K562 (cell line): ENCODE results near the gene TRPM4. TPM values are rescaled to one million over a fixed set of nuclear protein-coding genes. Genes with fewer than 3 reads are reported as not detected.

ENCODE experiments used
- ATAC-seq: fragments of 200-7000 bp; cut with Tn5 transposase; 3 replicates; pipeline ENCODE4 v1.9.1; 2020; ENCODE audit warnings: moderate library complexity
- BruUV-seq: library from RNA; stranded (reverse); fragments of 400-500 nt; replicated peaks from 2 replicates; lab custom pipeline; 2021; lab: Mats Ljungman, UMichigan
- CTCF ChIA-PET: fragments of 300-600 bp; formaldehyde crosslinking; extraction: SDS; loops from one replicate; lab custom pipeline; 2021; ENCODE audit warnings: low intra/inter-chr PET ratio; lab: Yijun Ruan, JAX
- POLR2A ChIA-PET: fragments of 300-600, 350-650 bp; sonication (Branson Sonifier 250); formaldehyde crosslinking; extraction: SDS; loops from one replicate; lab custom pipeline; 2021; ENCODE audit warnings: antibody characterized with exemption, inconsistent platforms; lab: Yijun Ruan, JAX
- DNase-seq, 4 experiments: peaks; one replicate each; pipeline versions ENCODE4 v3.0.0 to v3.0.0-alpha.2; 2011 to 2018; ENCODE audit warnings: low spot score in 3 of 4, mixed read lengths in 3 of 4; ENCODE audit errors: extremely low read depth in 1 of 4
- FAIRE-seq: peaks from 2 replicates; lab custom pipeline; 2011; peaks lifted over from hg19 to GRCh38; lab: Jason Lieb, UNC
- H2AFZ ChIP-seq: 2 replicates; pipeline ENCODE4 v1.6.0; 2011; ENCODE audit warnings: low read depth, low read length, control low read depth, inconsistent platforms
- H3K27ac ChIP-seq: fragments of 200-600 bp; 3 replicates; pipeline ENCODE4 v1.8.0; 2011; ENCODE audit warnings: low read depth, mild to moderate bottlenecking, control low read depth, inconsistent platforms, low read length, moderate library complexity, mixed read lengths; ENCODE audit errors: extremely low read depth
- H3K27me3 ChIP-seq, 2 experiments: fragments of 300-600 bp in 1 of 2; 2 replicates in 1 of 2; 3 replicates in 1 of 2; pipeline versions ENCODE4 v1.6.0 to v1.8.0; 2011; ENCODE audit warnings: inconsistent platforms in 2 of 2, low read length in 2 of 2, mild to moderate bottlenecking in 1 of 2, mixed read lengths in 1 of 2, moderate library complexity in 1 of 2; ENCODE audit not compliant: control insufficient read depth in 2 of 2, insufficient read depth in 2 of 2
- H3K36me3 ChIP-seq: fragments of 300-600 bp; 3 replicates; pipeline ENCODE4 v1.8.0; 2011; ENCODE audit warnings: mild to moderate bottlenecking, low read length, inconsistent platforms; ENCODE audit not compliant: control insufficient read depth, insufficient read depth
- H3K4me1 ChIP-seq, 2 experiments: fragments of 200-600 bp in 1 of 2; replicated peaks in 1 of 2; 2 replicates in 1 of 2; 3 replicates in 1 of 2; pipeline versions ENCODE4 v1.5.1 to v1.8.0; 2011; ENCODE audit warnings: inconsistent platforms in 2 of 2, low read length in 2 of 2, mild to moderate bottlenecking in 1 of 2, mixed read lengths in 1 of 2, moderate library complexity in 1 of 2; ENCODE audit not compliant: control insufficient read depth in 2 of 2, insufficient read depth in 2 of 2
- H3K4me2 ChIP-seq: 2 replicates; pipeline ENCODE4 v1.6.1; 2011; ENCODE audit warnings: low read length, control low read depth, inconsistent platforms, mixed read lengths; ENCODE audit not compliant: insufficient read depth
- H3K4me3 ChIP-seq: fragments of 200-600 bp; sonication (generic), shearing (Covaris generic); 2 replicates; pipeline ENCODE4 v1.5.1; 2016; ENCODE audit warnings: control low read depth, inconsistent platforms
- H3K79me2 ChIP-seq: fragments of 200-600 bp; 3 replicates; pipeline ENCODE4 v1.8.0; 2011; ENCODE audit warnings: low read length, inconsistent platforms; ENCODE audit not compliant: control insufficient read depth, insufficient read depth
- H3K9ac ChIP-seq, 2 experiments: 2 replicates each; pipeline versions ENCODE4 v1.6.0 to v1.6.1; 2011; ENCODE audit warnings: low read depth in 2 of 2, low read length in 2 of 2, control low read depth in 1 of 2, inconsistent platforms in 1 of 2, mild to moderate bottlenecking in 1 of 2, mixed read lengths in 1 of 2; ENCODE audit not compliant: insufficient read depth in 1 of 2
- H3K9me1 ChIP-seq: one replicate; pipeline ENCODE4 v1.6.0; 2011; ENCODE audit warnings: inconsistent platforms, mild to moderate bottlenecking, low read length, moderate library complexity; ENCODE audit not compliant: control insufficient read depth, insufficient read depth
- H3K9me3 ChIP-seq: replicated peaks from 2 replicates; pipeline ENCODE4 v1.5.1; 2011; ENCODE audit warnings: low read depth, low read length, inconsistent platforms; ENCODE audit not compliant: control insufficient read depth, insufficient read depth
- H4K20me1 ChIP-seq: replicated peaks from 2 replicates; pipeline ENCODE4 v1.6.1; 2011; ENCODE audit warnings: low read length, inconsistent platforms, mixed read lengths; ENCODE audit not compliant: control insufficient read depth, insufficient read depth
- ADNP ChIP-seq: fragments of 200-800 bp; sonication (Bioruptor generic); IDR thresholded peaks from 2 replicates; pipeline ENCODE4 v1.6.1; 2016; ENCODE audit warnings: missing genetic modification characterization, missing compliant biosample characterization
- BRD9 ChIP-seq: fragments of 450-650 bp; IDR thresholded peaks from 2 replicates; pipeline ENCODE4 v1.6.1; 2018; ENCODE audit warnings: low read depth; ENCODE audit not compliant: partially characterized antibody
- ETV1 ChIP-seq: fragments of 450-650 bp; conservative IDR thresholded peaks from 2 replicates; pipeline ENCODE4 v1.6.1; 2016; ENCODE audit warnings: missing genetic modification characterization, control low read depth, low read depth, missing compliant biosample characterization
- FOXP4 ChIP-seq: sonication (generic); formaldehyde crosslinking; IDR thresholded peaks from 2 replicates; pipeline ENCODE4 v1.8.0; 2022; ENCODE audit warnings: mild to moderate bottlenecking, missing genetic modification reagents, borderline replicate concordance
- GTF3C2 ChIP-seq: IDR thresholded peaks from 3 replicates; pipeline ENCODE4 v1.6.1; 2011; ENCODE audit warnings: borderline replicate concordance, mild to moderate bottlenecking, moderate library complexity; ENCODE audit not compliant: insufficient read length; ENCODE audit errors: extremely low read depth
- MIER1 ChIP-seq: fragments of 450-650 bp; IDR thresholded peaks from 2 replicates; pipeline ENCODE4 v1.6.1; 2016; ENCODE audit warnings: antibody characterized with exemption, mild to moderate bottlenecking, low read depth
- PML ChIP-seq: IDR thresholded peaks from 2 replicates; pipeline ENCODE4 v1.6.1; 2012; ENCODE audit warnings: low read length, inconsistent platforms
- POLR2AphosphoS5 ChIP-seq: IDR thresholded peaks from 2 replicates; pipeline ENCODE4 v1.6.1; 2011; ENCODE audit warnings: mild to moderate bottlenecking, low read depth, low read length, moderate library complexity; ENCODE audit not compliant: control insufficient read depth, insufficient read depth
- RAD21 ChIP-seq, 2 experiments: fragments of 250-450 bp in 1 of 2; fragments of 450-650 bp in 1 of 2; sonication (Bioruptor Pico) in 1 of 2; formaldehyde crosslinking in 1 of 2; IDR thresholded peaks in 1 of 2; conservative IDR thresholded peaks in 1 of 2; 2 replicates each; pipeline versions ENCODE4 v1.4.0 to v1.8.0; 2020 to 2022; ENCODE audit warnings: mild to moderate bottlenecking in 2 of 2, moderate library complexity in 1 of 2
- RBM39 ChIP-seq: fragments of 200-400 bp; formaldehyde crosslinking; optimal IDR thresholded peaks from 2 replicates; pipeline ENCODE3; 2018; ENCODE audit warnings: low read depth, low read length
- SLC30A9 ChIP-seq: fragments of 250-450 bp; sonication (Bioruptor Pico); IDR thresholded peaks from 2 replicates; pipeline ENCODE4 v1.8.0; 2022; ENCODE audit warnings: mild to moderate bottlenecking, moderate library complexity
- SNRNP70 ChIP-seq: fragments of 200-400 bp; formaldehyde crosslinking; optimal IDR thresholded peaks from 2 replicates; pipeline ENCODE3; 2017; ENCODE audit warnings: low read depth, low read length
- STAG1 ChIP-seq: sonication (generic); formaldehyde crosslinking; IDR thresholded peaks from 2 replicates; pipeline ENCODE4 v1.5.0; 2020; ENCODE audit warnings: missing genetic modification reagents, borderline replicate concordance
- ZFP36 ChIP-seq: fragments of 150-350 bp; IDR thresholded peaks from 2 replicates; pipeline ENCODE4 v1.6.1; 2018; ENCODE audit warnings: low read length, low read depth; ENCODE audit not compliant: partially characterized antibody
- ZNF197 ChIP-seq: fragments of 200-800 bp; sonication (Bioruptor generic); IDR thresholded peaks from 2 replicates; pipeline ENCODE4 v1.6.1; 2016; ENCODE audit warnings: low read depth, missing genetic modification characterization, missing compliant biosample characterization
- WGBS: fragments of 100-300 bp; shearing (Covaris generic); methylation state at CpG from one replicate; pipeline ENCODE4 v1.1.6; 2016; ENCODE audit warnings: low coverage, mixed read lengths; ENCODE audit not compliant: insufficient coverage; ENCODE audit errors: missing lambda C conversion rate; 5-methylcytosine and 5-hydroxymethylcytosine counted together
- in situ Hi-C: fragments of 300-500 bp; cut with MboI; formaldehyde crosslinking; loops from 4 replicates; pipeline ENCODE4 v1.15.0; 2018; ENCODE audit warnings: inconsistent platforms, mixed read lengths
- intact Hi-C: fragments of 100-400 bp; cut with micrococcal nuclease; formaldehyde crosslinking; loops from 2 replicates; pipeline ENCODE4 v1.14.2; 2022
- polyA plus RNA-seq, 8 experiments: library from polyadenylated mRNA; depleted of rRNA in 4 of 8; stranded (reverse) in 5 of 8; unstranded in 3 of 8; fragments of >200 nt; fragmentation: Nextera tagmentation in 2 of 8; fragmentation: Illumina TruSeq in 1 of 8; extraction: Ambion mirVana in 2 of 8; extraction: Trizol in 1 of 8; gene quantifications; 2 replicates each; pipeline versions ENCODE4 v1.2.1 to v1.2.3, GENCODE V29; 2011 to 2014; ENCODE audit warnings: inconsistent platforms in 1 of 8, missing spikeins in 1 of 8
- total RNA-seq, 7 experiments: library from RNA; depleted of rRNA in 6 of 7; stranded (reverse); fragments of >200 nt in 6 of 7; fragmentation: Illumina TruSeq in 2 of 7; extraction: Trizol in 2 of 7; gene quantifications; 2 replicates each; pipeline versions ENCODE4 v1.2.1 to v1.2.3, GENCODE V29; 2011 to 2021; ENCODE audit warnings: low replicate concordance in 1 of 7
- TF ChIP-seq, protein P1 (sequence below): fragments of 250-450 bp; sonication (Bioruptor Pico); IDR thresholded peaks from 2 replicates; pipeline ENCODE4 v1.5.0; 2020; ENCODE audit warnings: mild to moderate bottlenecking

The TRPM4 gene
- total and polyA plus RNA-seq, 9 of the 15 experiments (the other 6 are each of a cell fraction or from before 2014, with no cell fraction given) = 6.5 to 45.4 (median 15.2) TPM

- peaks cover 4% of the 10 kb centered on the region in 2 experiments; a peak in 2 of 5 replicates for H3K4me1 ChIP-seq
- DNase-seq = peak; percentile 52 to 73 (median 57)
- no peak overlapping the region for H3K9ac ChIP-seq
- H3K9me3 ChIP-seq = no peaks in the 10 kb centered on the region
- peak; percentile 67 for FAIRE-seq
- ChIA-PET CTCF (interaction anchor here (0.6 to 1.7 kb wide), 8 partner anchors 72 to 437 kb away, joined by 3 to 8 read pairs (median 3); partner anchors contain the start of gene SLC17A7), POLR2A (interaction anchor here (1.2 kb wide), 1 partner anchor 345 kb away, joined by 4 read pairs; no protein-coding TSS in a partner anchor)
- ATAC-seq = peak; percentile 89
- H3K79me2 ChIP-seq = no peaks in the 10 kb centered on the region
- WGBS = 16% methylated on average over 8 of the region's 8 CpGs
- peak overlapping the region; percentile 85 for H2AFZ ChIP-seq
- H3K36me3 ChIP-seq = no peaks in the 10 kb centered on the region
- no TSS peak for BruUV-seq
- H3K4me2 ChIP-seq = peak overlapping the region; percentile 34; the same call in 1 of the 2 replicates
- no peak overlapping the region for H3K4me3 ChIP-seq
- no peaks in the 10 kb centered on the region; a peak in 1 of 5 replicates for H3K27me3 ChIP-seq
- intact Hi-C loops (loop anchor here (10.0 kb wide), 3 partner anchors 80 to 440 kb away; partner anchors contain the start of genes GYS1 and RUVBL2), in situ Hi-C loops (loop anchor here (10.0 kb wide), 1 partner anchor 430 kb away; no protein-coding TSS in a partner anchor)
- H4K20me1 ChIP-seq = no peaks in the 10 kb centered on the region
- H3K27ac ChIP-seq = no peak overlapping the region
- no peaks in the 10 kb centered on the region for H3K9me1 ChIP-seq
- TF ChIP-seq FOXP4 (no peak), ZNF197 (CRISPR knock-in tag) (no peak), SLC30A9 (no peak), SNRNP70 (no peak), PML (no peak), BRD9 (no peak), STAG1 (CRISPR knock-in tag) (peak; percentile 86), ETV1 (no peak), RBM39 (no peak), ADNP (tag) (peak; percentile 82), RAD21 (CRISPR knock-in tag; conservative IDR thresholded peaks at IDR 0.05 in 1 of 2, IDR thresholded peaks at IDR 0.05 in 1 of 2) (peak; percentile 58 to 86), MIER1 (no peak), POLR2AphosphoS5 (no peak), ZFP36 (peak; percentile 18), GTF3C2 (peak; percentile 19)
- TF ChIP-seq, protein P1, sequence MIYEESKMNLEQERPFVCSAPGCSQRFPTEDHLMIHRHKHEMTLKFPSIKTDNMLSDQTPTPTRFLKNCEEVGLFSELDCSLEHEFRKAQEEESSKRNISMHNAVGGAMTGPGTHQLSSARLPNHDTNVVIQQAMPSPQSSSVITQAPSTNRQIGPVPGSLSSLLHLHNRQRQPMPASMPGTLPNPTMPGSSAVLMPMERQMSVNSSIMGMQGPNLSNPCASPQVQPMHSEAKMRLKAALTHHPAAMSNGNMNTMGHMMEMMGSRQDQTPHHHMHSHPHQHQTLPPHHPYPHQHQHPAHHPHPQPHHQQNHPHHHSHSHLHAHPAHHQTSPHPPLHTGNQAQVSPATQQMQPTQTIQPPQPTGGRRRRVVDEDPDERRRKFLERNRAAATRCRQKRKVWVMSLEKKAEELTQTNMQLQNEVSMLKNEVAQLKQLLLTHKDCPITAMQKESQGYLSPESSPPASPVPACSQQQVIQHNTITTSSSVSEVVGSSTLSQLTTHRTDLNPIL (CRISPR knock-in tag) = no peak
Observed at GRCh38 chr19:49224879-49225278, 67.3 kb downstream of the TRPM4 start.
